GM12892 (cell line): Measurements from ENCODE around the gene ZDHHC14.

Experiments used
- DNase-seq: peaks from one replicate; pipeline ENCODE4 v3.0.0; 2011; ENCODE audit not compliant: insufficient read length
- FAIRE-seq: peaks from 2 replicates; lab custom pipeline; 2011; peaks lifted over from hg19 to GRCh38; lab: Jason Lieb, UNC
- POLR2A ChIP-seq: IDR thresholded peaks from 2 replicates; pipeline ENCODE4 v1.6.1; 2011; ENCODE audit warnings: low read depth, low read length, control low read depth
- POLR2AphosphoS5 ChIP-seq: IDR thresholded peaks from 2 replicates; pipeline ENCODE4 v1.6.1; 2011; ENCODE audit warnings: low read depth, low read length, control low read depth
- TAF1 ChIP-seq: IDR thresholded peaks from 2 replicates; pipeline ENCODE4 v1.6.1; 2011; ENCODE audit warnings: low read depth, mild to moderate bottlenecking, control low read depth, low read length, borderline replicate concordance

ZDHHC14 gene

GRCh38 chr6:157659536-157660271 is 278.7 kb downstream of the ZDHHC14 start:
- FAIRE-seq (no peak), DNase-seq (no peak)
- no peak for TF ChIP-seq POLR2A
- TF ChIP-seq TAF1 = no peak
- TF ChIP-seq POLR2AphosphoS5 = no peak

- DNase-seq = no peak
- TF ChIP-seq POLR2A = no peak
- TF ChIP-seq TAF1 = no peak
- TF ChIP-seq POLR2AphosphoS5 = no peak
- no peak for FAIRE-seq
These were observed 279.4 kb downstream of the ZDHHC14 start for GRCh38 chr6:157660414-157660813.

DNA sequence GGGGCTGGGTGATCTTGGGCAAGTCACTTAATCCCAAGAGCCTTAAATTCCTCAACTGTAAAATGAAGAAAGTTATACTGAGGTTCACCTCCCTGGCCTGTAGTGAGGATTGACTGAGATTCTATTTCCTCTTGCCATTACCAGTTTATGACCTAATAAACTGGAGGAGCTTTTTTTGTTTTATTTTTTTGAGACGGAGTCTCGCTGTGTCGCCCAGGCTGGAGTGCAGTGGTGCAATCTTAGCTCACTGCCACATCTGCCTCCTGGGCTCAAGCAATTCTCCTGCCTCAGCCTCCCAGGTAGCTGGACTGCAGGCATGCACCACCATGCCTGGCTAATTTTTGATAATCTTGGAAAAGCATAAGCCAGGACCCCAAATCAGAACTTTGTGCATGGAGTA is 280.7 kb downstream of the ZDHHC14 start:
- DNase-seq (no peak), FAIRE-seq (no peak)
- TF ChIP-seq POLR2AphosphoS5 (no peak), POLR2A (no peak)

GRCh38 chr6:157663261-157663660 is 282.3 kb downstream of the ZDHHC14 start:
- DNase-seq (no peak), FAIRE-seq (no peak)
- TF ChIP-seq POLR2AphosphoS5 (no peak), TAF1 (no peak), POLR2A (no peak)

DNA sequence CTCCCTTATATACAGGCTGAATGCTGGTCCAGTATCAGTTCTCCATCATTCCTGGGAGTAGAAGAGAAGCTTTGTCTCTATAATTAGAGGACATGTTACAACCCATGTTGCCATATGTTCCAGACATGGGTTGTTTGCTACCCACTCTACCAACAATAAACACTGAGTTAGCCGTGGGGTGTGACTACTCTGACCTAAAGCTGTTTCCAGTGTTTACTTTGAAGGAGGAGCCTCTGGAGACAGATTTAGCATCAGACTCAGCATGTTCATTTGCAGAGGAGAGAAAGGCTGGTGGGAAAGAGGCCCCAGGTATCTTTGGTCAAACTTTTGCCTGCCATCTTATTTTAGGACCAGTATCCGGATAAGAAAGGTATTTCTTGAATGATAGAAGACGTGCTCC is 284.2 kb downstream of the ZDHHC14 start:
- no peak for FAIRE-seq
- TF ChIP-seq TAF1 = no peak
- TF ChIP-seq POLR2A = no peak
- no peak for TF ChIP-seq POLR2AphosphoS5
- DNase-seq = no peak

- no peak for TF ChIP-seq POLR2AphosphoS5
- TF ChIP-seq TAF1 = no peak
- TF ChIP-seq POLR2A = no peak
- DNase-seq (no peak), FAIRE-seq (no peak)
These were observed 285.7 kb downstream of the ZDHHC14 start for GRCh38 chr6:157666729-157667128.

- TF ChIP-seq POLR2AphosphoS5 = no peak
- TF ChIP-seq TAF1 = no peak
- no peak for TF ChIP-seq POLR2A
- peak; percentile 84 for FAIRE-seq
These were observed 286.4 kb downstream of the ZDHHC14 start for GRCh38 chr6:157667211-157668008.

GRCh38 chr6:157668009-157668401 is 287.0 kb downstream of the ZDHHC14 start:
- FAIRE-seq (no peak), DNase-seq (no peak)
- no peak for TF ChIP-seq TAF1

More at GRCh38 chr6:157667211-157668008, 286.4 kb downstream of the ZDHHC14 start:
- peak; percentile 41 for DNase-seq

DNA sequence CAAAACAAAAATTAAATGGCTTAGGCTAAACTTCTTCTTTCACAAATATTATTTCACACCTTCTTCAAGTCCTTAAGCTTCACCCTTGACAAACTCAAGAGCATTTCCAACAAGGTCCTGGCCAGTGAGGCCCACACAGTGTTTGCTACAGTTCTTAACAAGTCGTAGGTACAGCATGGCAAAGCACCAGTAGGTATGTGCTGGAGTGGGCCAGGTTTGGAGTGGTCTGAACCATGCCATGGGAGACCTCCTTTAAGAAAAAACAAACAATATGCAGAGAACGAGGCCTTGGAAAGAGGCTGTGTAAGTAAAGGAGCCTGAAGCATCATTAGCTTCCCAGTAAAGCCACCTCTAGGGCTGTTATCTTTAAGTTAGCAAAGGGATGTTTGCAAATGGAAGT is 287.7 kb downstream of the ZDHHC14 start:
- TF ChIP-seq POLR2A = no peak
- no peak for TF ChIP-seq POLR2AphosphoS5
- no peak for TF ChIP-seq TAF1
- no peak for DNase-seq
- no peak for FAIRE-seq

GRCh38 chr6:157669323-157669722 is 288.3 kb downstream of the ZDHHC14 start:
- DNase-seq = no peak
- no peak for FAIRE-seq
- TF ChIP-seq POLR2A (no peak), POLR2AphosphoS5 (no peak), TAF1 (no peak)

GRCh38 chr6:157669747-157670216 is 288.8 kb downstream of the ZDHHC14 start:
- FAIRE-seq (no peak), DNase-seq (no peak)
- TF ChIP-seq POLR2A = no peak
- TF ChIP-seq POLR2AphosphoS5 = no peak
- TF ChIP-seq TAF1 = no peak

DNA sequence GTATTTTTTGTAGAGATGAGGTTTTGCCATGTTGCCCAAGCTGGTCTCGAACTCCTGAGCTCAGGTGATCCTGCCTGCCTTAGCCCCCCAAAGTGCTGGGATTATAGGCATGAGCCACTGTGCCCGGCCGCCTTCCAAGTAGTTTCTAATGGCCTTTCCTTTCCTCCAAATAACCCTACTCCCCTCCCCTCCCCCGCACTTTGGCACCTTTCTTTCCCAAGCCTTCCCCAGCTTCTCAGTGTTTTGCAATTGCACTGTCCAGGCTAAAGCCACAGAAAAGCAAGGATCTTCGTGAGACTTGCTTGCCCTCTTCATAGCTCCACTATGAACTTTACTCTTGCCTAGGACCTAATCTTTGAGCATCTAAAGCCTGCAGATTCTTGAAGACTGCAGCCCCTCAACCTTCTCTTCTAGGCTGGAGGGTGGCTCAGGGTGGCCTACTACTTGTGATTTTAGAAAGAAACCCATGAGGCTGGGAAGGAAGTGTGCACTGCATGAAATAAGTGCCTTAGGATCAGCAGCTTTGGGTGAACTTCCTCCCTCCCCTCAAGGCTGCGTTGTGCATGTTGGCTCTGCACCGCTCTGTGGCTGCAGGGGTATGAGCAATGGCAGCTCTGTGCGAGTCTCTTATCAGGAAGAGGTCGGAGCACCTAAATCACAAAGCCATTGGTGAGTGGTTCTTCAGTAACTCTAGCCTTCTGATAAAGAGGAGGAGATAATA is 289.6 kb downstream of the ZDHHC14 start:
- DNase-seq (no peak), FAIRE-seq (no peak)
- TF ChIP-seq POLR2AphosphoS5 (no peak), TAF1 (no peak), POLR2A (no peak)
